ENCODE results near the gene ATF4. TPM values are rescaled to one million over a fixed set of nuclear protein-coding genes. Genes with fewer than 3 reads are reported as not detected.
A peak's percentile ranks its signal among the peaks of the same experiment; 100 is the strongest.

ATF4 gene
- total and polyA plus RNA-seq, 2 of the 13 experiments (the other 11 are each of a cell fraction or from before 2014, with no cell fraction given), result 486 to 1,297 TPM

DNA sequence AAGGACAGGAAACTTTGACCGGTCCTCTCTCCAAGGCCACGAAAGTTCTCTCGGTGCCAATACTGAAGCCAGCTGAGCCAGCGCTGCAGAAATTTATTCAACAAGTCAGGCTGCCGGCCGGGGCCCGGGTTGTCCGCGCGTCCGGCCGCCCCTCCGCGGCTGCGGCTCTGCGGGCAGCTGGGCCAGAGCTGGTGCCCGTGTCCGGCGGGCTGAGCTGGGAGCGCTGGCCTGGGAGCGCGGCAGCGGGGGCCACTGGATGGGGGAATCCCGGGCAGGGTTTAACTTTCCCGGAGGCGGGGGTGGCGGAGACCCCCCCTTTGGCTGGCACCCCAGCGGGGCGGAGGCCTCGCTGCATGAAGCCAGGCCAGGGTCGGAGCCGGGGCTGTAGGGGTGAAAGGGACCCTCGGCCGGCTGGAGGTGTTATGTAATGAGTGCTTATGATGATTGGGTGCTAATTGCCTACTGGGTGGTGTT lies 37.9 kb downstream of the ATF4 start:
- intact Hi-C loops (cut with micrococcal nuclease; ENCODE audit: unreplicated experiment) (no loop called here), in situ Hi-C loops (cut with HindIII; ENCODE audit: extremely low pct_ligation_motif_present, low pct_unique_long_range_greater_than_20kb) (no loop called here)
- Histone ChIP-seq H3K27ac (ENCODE audit: extremely low read length, insufficient read depth, low read length) (no peak overlapping the region), H3K79me2 (ENCODE audit: insufficient read depth, low read length) (no peaks in the 10 kb centered on the region), H3K27me3 (ENCODE audit: control insufficient read depth in 1 of 2, insufficient read depth in 2 of 2, low read length in 2 of 2) (peaks cover 9 to 37% of the 10 kb centered on the region in 2 experiments; a peak in 4 of 5 replicates), H3K4me1 (ENCODE audit: insufficient read depth, low read length) (no peaks in the 10 kb centered on the region), H3K9me3 (ENCODE audit: low read length) (no peaks in the 10 kb centered on the region), H3K36me3 (replicated peaks in 1 of 2; ENCODE audit: control insufficient read depth in 1 of 2, insufficient read depth in 2 of 2, low read length in 2 of 2) (no peaks in the 10 kb centered on the region), H4K20me1 (ENCODE audit: insufficient read depth, low read length) (no peaks in the 10 kb centered on the region), H3K4me3 (replicated peaks in 1 of 3; ENCODE audit: insufficient read depth in 1 of 3, low read depth in 2 of 3, low read length in 3 of 3) (no peak overlapping the region), H2AFZ (ENCODE audit: low read length) (no peak overlapping the region), H3K9ac (ENCODE audit: insufficient read depth, low read depth, low read length) (no peak overlapping the region), H3K4me2 (ENCODE audit: low read depth, low read length) (no peak overlapping the region)
- no peak for FAIRE-seq
- no peak for DNase-seq (ENCODE audit: low spot score)
- no TSS peak for BruUV-seq (replicated peaks)
- CTCF ChIA-PET (ENCODE audit: low intra/inter-chr PET ratio, low total read pairs), result no interaction called here
- TF ChIP-seq, protein P1, sequence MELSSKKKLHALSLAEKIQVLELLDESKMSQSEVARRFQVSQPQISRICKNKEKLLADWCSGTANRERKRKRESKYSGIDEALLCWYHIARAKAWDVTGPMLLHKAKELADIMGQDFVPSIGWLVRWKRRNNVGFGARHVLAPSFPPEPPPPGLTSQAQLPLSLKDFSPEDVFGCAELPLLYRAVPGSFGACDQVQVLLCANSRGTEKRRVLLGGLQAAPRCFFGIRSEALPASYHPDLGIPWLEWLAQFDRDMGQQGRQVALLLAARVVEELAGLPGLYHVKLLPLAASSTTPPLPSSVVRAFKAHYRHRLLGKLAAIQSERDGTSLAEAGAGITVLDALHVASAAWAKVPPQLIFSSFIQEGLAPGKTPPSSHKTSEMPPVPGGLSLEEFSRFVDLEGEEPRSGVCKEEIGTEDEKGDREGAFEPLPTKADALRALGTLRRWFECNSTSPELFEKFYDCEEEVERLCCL (CRISPR knock-in tag; IDR thresholded peaks at IDR 0.05; ENCODE audit: borderline replicate concordance), result no peak
- TF ChIP-seq MEIS2 (CRISPR knock-in tag; IDR thresholded peaks at IDR 0.05) (no peak), ZNF432 (CRISPR knock-in tag; IDR thresholded peaks at IDR 0.05; ENCODE audit: borderline replicate concordance) (no peak), ZBTB42 (CRISPR knock-in tag; IDR thresholded peaks at IDR 0.05) (no peak)
- POLR2A ChIA-PET, result no interaction called here
- 46% methylated on average over 16 of the region's 34 CpGs for WGBS (ENCODE audit: low lambda C conversion rate)
- ATAC-seq, result no peak

- in situ Hi-C loops (cut with HindIII; ENCODE audit: extremely low pct_ligation_motif_present, low pct_unique_long_range_greater_than_20kb), result no loop called here
- Histone ChIP-seq H3K9ac (ENCODE audit: insufficient read depth, low read depth, low read length) (no peak overlapping the region), H3K4me2 (ENCODE audit: low read depth, low read length) (no peak overlapping the region), H3K27ac (ENCODE audit: extremely low read length, insufficient read depth, low read length) (no peak overlapping the region), H3K79me2 (ENCODE audit: insufficient read depth, low read length) (no peaks in the 10 kb centered on the region), H3K9me3 (ENCODE audit: low read length) (no peaks in the 10 kb centered on the region), H3K4me3 (replicated peaks in 1 of 3; ENCODE audit: insufficient read depth in 1 of 3, low read depth in 2 of 3, low read length in 3 of 3) (no peak overlapping the region), H4K20me1 (ENCODE audit: insufficient read depth, low read length) (no peaks in the 10 kb centered on the region), H3K4me1 (ENCODE audit: insufficient read depth, low read length) (no peaks in the 10 kb centered on the region), H3K27me3 (ENCODE audit: control insufficient read depth in 1 of 2, insufficient read depth in 2 of 2, low read length in 2 of 2) (peaks cover 9 to 37% of the 10 kb centered on the region in 2 experiments; a peak in 4 of 5 replicates), H2AFZ (ENCODE audit: low read length) (no peak overlapping the region), H3K36me3 (replicated peaks in 1 of 2; ENCODE audit: control insufficient read depth in 1 of 2, insufficient read depth in 2 of 2, low read length in 2 of 2) (no peaks in the 10 kb centered on the region)
- BruUV-seq (replicated peaks), result no TSS peak
- ChIA-PET CTCF (ENCODE audit: low intra/inter-chr PET ratio, low total read pairs) (no interaction called here), POLR2A (no interaction called here)
- DNase-seq (ENCODE audit: low spot score) (no peak), FAIRE-seq (no peak), ATAC-seq (no peak)
- intact Hi-C loops (cut with micrococcal nuclease; ENCODE audit: unreplicated experiment), result no loop called here
- TF ChIP-seq, protein P2, sequence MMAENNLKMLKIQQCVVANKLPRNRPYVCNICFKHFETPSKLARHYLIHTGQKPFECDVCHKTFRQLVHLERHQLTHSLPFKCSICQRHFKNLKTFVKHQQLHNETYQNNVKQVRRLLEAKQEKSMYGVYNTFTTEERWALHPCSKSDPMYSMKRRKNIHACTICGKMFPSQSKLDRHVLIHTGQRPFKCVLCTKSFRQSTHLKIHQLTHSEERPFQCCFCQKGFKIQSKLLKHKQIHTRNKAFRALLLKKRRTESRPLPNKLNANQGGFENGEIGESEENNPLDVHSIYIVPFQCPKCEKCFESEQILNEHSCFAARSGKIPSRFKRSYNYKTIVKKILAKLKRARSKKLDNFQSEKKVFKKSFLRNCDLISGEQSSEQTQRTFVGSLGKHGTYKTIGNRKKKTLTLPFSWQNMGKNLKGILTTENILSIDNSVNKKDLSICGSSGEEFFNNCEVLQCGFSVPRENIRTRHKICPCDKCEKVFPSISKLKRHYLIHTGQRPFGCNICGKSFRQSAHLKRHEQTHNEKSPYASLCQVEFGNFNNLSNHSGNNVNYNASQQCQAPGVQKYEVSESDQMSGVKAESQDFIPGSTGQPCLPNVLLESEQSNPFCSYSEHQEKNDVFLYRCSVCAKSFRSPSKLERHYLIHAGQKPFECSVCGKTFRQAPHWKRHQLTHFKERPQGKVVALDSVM (CRISPR knock-in tag; IDR thresholded peaks at IDR 0.05), result no peak
- TF ChIP-seq ZNF263 (CRISPR knock-in tag; IDR thresholded peaks at IDR 0.05), result peak; percentile 47; the same call in 1 of the 2 replicates
- WGBS (ENCODE audit: low lambda C conversion rate), result 62% methylated on average over 8 of the region's 14 CpGs
Observed at GRCh38 chr22:39558950-39559349, 38.6 kb downstream of the ATF4 start.

All from HepG2 (cell line).